HG03135 (cell line): ENCODE data around the gene HDAC9.
"Not testable (repeated sequence)": the region's sequence is repeated elsewhere in the genome, so short reads cannot be mapped to it uniquely, and the experiment has no call there.

ENCODE experiments used
- ATAC-seq: cut with Tn5 transposase; IDR thresholded peaks from one replicate; pipeline ENCODE4 v1.9.1; 2021; ENCODE audit warnings: mild to moderate bottlenecking, moderate library complexity; ENCODE audit not compliant: unreplicated experiment

HDAC9 gene

DNA sequence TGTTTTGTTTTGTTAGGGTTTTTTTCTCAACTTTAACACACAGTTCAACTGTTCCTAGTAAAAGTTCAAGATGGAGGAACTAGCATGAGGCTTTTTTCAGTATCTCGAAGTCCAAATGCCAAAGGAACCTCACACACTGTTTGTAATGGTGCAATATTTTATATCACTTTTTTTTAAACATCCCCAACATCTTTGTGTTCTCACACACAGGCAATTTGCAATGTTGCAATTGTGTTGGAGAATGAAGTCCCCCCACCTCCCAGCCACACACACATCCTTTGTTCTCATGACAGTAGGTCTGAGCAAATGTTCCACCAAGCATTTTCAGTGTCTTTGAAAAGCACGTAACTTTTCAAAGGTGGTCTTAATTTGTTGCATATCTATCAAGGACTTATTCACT, 501.0 kb downstream of the HDAC9 start:
- no peak for ATAC-seq

DNA sequence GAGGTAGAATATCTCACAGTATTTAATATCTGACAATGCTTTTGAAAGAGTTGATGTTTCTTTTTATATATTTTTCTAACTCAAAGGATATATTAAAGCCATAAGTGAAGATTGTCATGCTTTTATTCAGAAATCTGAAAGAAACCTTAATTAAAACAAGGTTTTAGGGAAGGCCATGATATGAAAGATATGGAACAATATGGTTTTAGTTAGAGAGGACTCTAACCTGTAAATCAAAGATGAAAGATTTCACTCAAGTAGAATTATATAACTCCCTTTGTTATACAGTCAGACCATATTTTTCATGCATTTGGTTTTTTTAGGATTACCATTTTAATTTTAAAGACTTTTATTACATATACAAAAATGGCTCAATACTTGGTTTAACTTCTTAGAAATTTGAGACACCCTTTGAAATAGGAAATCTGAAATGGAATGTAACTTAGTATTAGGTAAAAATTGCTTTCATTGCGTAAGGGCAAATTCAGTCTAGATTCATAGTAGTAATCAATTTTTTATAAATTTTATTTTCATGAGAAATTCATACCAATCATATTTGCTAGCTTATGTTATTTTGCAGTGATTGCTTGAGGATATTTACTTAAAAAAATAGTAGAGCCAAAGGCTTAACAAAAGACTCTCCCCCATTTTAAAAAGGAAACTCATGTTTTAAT, 502.1 kb downstream of the HDAC9 start:
- no peak for ATAC-seq

DNA sequence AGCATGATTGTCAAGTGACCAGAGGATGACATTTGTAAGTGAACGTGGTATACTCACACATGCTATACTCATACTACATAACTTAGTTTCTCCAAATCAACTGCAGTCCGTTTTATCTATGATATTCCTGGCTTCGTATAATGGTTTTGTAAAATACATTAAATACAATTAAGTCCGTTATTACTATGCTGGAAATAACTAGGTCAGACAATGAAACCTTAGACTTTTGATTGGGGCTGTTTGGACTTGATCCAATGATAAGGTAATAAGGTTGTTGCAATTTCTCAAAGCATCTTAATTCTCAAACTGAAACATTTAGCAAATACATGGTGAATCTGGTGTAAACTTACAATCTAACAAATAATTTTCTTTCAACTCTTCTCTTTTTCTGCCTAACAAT, 504.9 kb downstream of the HDAC9 start:
- no peak for ATAC-seq

DNA sequence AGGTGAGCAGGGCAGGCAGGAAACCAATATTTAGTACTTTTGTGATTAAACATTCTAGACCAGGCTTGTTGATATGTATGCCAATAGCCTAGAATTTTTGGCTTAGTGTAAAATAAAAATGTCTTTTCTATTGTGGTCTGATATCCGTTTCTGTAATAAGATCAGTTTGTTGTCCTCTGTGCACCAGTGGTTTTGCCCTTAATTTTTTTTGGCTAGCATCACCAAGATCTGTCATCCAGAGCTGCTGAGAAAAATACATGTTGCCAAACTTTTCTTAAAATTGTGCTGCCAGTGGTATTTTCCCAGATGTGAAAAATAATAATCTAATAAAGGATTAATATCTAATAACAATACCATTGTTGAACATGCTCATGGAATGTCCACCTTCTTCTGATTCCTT, 506.3 kb downstream of the HDAC9 start:
- no peak for ATAC-seq

DNA sequence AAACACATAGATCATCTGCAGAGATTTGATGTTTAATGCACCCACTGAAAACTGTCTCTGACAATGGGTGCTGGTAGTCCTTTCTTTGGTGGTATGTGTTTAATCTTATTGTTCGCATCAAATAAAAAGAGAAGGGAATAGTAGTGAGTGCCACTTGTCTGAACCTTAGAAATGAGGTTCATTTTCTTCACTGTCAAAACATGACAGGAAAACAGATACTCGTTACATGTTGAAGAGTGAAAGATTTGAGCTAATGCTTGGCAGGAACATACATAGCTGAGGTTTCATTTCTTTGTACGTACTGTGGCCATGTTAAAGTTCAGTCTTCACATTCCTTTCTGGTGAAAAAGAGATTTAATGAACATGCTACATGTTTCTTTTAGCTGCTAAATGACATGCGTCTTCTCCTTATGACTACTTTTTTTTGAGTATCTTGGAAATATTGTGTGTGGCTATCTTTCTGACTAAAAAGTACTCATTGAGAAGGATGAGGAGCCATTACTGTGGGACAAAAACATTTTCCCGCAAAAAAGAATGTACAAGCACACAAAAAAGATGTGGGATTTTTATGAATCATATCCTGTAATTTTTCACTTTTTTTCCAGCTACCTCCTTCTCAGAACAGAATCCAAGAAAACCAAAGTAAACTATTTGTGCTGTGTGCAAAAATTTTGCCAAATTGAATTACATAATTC, 513.8 kb downstream of the HDAC9 start:
- no peak for ATAC-seq

DNA sequence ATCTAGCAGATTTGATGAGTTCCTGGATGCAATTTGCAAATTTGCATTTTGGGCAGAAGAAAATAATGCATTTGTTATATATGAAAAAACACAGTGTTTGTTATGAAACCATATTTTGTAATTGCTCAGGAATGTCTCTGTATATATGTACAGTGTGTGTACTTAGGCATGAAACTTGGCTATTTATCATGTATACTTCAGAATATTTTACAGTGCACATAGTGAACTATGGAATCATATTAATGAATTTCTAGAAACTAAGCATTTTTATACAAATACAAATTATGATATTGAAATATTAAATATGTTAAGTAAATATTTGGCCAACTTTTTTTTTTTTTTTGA, 514.4 kb downstream of the HDAC9 start:
- ATAC-seq, result no peak

DNA sequence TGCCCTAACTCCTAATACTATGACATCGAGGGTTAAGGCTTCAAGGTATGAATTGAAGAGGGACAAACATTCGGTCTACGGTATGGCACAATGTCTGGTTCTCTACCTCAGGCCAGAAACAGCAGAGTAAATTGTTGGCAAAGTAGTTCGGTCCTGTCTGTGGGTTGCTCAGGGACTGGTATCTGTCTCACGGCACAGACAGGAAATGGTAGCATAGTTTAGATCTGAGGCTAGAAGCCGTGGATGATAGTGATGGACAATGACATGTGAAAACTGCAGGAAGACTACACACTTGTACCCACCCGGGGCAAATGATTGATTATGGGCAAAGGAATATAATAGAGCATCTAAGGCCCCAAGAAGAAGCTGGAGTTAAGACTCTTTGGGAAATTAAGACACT, 515.7 kb downstream of the HDAC9 start:
- ATAC-seq, result no peak

DNA sequence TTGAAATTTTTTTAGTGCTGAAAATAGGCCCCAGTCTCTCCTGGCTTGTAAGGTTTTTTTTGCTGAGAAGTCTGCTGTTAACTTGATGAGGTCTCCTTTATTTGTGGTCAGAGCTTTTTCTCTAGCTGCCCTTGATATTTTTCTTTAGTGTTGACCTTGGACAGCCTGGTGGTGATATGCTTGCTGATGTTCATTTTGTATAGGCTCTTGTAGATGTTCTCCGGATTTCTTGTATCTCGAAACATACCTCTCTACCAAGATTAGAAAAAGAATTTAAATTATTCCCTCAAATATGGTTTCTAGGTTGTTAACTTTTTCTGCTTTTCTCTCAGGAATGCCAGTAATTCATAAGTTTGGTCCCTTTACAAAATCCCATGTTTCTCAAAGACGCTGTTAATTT, 519.5 kb downstream of the HDAC9 start:
- no peak for ATAC-seq

DNA sequence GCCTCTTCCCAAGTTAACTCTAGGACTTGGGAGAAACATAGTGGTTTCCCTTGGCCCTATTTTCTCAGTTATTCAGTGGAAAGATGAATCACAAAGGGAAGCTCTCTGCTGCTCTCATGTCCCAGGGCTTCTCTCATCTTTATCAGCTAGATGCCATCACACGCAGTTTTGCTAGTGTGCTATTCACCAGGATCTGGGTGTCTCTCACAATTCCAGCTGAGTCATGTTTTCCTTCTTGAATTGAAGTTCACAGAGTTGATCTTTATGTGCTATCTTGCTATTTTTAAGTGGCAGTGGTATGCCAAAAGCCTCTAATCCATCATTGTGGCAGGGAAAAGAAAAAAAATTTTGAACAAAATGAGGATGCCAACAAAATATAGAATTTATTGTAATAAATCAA, 520.6 kb downstream of the HDAC9 start:
- no peak for ATAC-seq

DNA sequence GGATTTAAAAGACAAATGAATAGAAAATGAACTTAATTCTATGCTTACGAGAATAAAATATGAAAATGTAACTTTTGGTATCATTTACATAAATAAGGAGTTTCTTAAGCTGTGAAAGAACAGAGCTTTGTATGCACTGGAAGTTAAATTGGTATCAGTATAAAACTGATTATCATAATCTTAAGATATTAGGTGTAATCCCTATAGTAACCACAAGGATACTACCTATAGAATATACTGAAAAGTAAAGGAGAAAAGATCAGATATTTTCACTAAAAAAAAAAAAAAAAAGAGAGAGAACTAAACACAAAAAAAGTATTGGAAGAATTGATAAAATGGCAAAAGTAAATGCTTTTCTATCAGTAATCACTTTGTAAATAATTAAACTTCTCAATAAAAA, 521.8 kb downstream of the HDAC9 start:
- ATAC-seq, result no peak

DNA sequence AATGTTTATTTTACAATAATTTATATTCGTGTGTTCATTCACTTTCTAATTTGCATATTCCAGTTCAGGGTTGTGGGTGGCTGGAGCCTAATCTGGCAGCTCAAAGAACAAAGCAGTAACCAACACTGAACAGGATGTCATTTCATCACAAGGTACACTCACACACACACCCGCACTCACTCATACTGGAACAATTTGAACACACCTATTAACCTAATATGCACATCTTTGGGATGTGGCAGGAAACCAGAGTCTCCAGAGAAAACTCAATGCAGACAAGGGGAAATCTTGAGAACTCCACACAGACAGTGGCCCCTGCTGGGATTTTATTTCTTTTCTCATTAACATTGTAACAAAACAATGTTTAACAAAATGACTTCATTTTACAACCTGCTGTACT, 524.5 kb downstream of the HDAC9 start:
- ATAC-seq, result no peak

DNA sequence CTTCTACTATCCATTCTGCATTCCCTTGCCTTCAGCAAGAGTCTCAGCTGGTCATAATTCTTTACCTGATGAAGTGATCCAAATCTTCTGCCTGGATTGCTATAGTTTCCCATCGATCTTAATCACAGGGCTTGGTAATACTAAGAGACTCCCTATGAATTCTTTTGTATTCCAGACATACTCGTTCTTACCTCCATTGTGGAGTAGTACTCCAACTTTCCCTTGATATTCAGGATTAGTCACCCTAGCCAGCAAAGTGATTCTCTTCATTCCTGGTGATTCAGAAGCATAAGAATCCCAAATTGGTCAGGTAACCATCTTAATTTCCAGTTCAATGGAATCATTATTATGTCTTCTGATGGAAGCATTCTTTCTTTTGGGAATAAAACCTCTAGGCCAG, 525.2 kb downstream of the HDAC9 start:
- no peak for ATAC-seq

DNA sequence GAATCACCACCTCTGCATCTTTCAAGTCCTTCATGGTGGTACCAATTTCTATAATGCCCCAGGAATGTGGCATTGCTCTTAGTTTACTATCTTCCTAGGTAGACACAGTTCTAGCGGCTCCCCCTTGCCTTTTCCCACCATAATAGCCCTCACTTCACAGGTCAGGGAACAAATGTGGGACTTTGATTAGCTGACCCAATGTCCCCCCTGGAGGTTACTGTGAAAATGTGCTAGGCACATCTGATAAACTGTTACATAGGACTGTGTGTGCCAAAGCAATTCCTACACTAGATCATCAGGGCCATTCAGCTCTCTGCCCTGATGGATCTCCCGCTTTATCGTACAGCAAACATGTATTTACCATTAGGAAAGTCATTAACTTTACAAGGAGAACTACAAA, 527.9 kb downstream of the HDAC9 start:
- no peak for ATAC-seq

DNA sequence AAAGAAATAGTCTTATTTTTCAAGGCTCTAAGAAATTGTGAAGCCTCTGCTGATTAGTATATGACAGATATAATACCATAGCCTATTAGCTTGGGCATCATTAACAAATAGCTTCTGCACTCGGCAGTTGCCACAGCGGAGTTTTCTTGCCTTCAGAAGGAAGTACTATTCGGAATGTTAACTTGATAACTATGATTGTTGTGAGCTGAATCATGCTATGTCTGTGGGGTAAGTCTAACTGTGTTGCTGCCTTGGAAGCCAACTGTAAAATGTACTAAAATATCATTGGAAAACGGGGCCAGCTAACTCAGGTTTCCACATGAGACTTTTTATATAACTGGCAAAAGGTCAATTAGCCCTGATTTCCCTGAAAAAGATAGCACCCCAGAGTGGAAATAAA, 528.7 kb downstream of the HDAC9 start:
- no peak for ATAC-seq

DNA sequence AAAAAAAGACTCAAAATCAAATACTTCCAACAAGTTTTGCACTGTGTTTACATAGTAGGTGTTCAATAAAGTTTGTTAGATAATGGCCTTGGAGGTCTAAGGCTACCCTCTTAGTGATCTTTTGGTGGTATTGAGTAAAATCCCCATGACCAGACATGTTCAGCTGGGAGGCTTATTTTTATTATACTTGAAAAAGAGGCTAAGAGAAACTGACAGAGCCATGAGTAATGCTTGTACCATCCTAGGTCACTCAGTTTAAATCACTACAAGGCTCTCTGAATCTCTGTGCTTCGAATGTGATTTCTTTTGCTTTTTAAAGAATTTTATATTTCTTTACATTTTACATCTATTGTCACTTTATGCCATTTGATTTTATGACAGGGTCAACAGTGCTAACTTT, 531.3 kb downstream of the HDAC9 start:
- no peak for ATAC-seq

DNA sequence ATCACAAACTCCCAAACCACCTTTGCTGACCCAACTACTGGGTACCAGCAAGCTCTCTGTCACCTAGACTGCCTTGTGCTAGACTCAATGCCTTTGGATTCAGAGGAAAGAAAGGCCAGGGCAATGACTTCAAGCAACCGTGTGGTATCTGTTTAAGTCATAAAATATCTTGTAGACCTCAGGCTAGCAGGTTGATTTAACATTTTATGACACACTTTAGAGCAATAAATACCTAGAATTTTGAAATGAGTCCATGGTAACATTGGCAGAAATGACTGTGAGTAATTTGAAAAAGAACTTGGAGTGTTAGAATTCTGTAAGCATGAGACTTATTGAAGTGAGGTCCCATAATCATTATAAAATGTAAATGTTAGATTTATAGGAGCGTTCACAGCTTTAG, 534.7 kb downstream of the HDAC9 start:
- ATAC-seq, result no peak

DNA sequence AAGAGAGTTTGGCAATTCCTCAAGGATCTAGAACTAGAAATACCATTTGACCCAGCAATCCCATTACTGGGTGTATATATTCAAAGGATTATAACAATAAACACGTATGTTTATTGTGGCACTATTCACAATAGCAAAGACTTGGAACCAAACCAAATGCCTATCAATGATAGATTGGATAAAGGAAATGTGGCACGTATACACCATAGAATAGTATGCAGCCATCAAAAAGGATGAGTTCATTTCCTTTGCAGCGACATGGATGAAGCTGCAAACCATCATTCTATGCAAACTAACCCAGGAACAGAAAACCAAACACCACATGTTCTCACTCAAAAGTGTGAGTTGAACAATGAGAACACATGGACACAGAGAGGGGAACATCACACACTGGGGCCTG, 537.4 kb downstream of the HDAC9 start:
- not testable (repeated sequence) for ATAC-seq

DNA sequence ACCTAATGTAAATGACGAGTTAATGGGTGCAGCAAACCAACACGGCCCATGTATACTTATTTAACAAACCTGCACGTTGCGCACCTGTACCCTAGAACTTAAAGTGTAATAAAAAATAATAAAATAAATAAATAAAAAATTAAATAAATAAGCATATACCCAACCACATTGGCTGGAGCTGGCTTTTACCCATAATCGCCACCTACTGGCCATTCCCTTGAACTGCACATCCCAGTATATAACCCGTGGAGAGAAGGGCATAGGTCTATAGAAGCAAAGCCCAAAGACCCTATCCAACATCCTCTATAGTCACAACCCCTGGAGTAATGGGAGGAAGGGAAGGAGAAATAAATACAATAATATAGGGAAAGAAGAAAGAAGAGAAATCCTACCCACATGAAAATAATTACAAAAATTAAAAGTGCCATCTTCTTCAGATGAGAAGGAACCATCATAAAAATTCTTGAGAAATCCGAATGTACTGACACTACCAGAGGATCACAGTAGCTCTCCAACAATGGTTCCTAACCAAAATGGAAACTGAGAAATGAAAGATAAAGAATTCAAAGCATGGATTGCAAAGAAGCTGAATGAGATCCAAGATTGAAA, 556.3 kb downstream of the HDAC9 start:
- peak; percentile 83 for ATAC-seq
